ENCODE measurements around the gene ZNF670. TPM values are rescaled to one million over a fixed set of nuclear protein-coding genes. Genes with fewer than 3 reads are reported as not detected.
A peak's percentile ranks its signal among the peaks of the same experiment; 100 is the strongest.

The ZNF670 gene
- total and polyA plus RNA-seq, 9 of the 15 experiments (the other 6 are each of a cell fraction or from before 2014, with no cell fraction given), result 7.1 to 23.4 (median 11.8) TPM

DNA sequence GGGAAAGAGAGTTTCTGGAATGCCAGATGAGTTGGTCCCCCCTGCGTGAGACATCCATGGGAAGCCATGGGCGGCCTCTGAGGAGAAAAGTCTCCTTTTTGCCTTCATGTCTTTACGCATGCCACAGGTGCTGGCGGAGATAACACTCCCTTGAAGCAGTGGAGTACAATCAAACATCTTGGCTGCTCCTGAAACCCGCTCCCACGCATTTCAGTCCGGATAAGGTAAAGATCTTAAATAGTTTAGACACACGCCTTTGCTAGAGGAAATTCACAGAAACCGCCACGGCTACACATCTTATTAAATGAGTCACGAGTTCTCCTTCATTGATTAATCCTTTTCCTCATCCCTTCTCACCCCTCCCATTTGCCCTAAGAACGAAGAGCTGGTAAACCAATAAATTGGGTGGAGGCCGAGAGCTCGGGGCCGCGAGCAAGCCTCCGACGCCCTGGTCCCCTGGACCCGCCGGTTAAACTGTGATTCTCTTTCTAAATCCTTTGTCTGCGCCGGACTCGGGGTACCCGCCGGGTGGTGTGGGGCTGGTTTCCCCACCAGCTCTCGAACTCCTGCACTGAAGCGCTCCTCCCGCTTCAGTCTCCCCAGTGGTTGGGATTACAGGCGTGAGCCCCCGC lies 32.1 kb upstream of the ZNF670 start (continued):
- TF ChIP-seq RBM39 (optimal IDR thresholded peaks at IDR 0.05; ENCODE audit: low read depth, low read length), result no peak
- TF ChIP-seq, protein P1, sequence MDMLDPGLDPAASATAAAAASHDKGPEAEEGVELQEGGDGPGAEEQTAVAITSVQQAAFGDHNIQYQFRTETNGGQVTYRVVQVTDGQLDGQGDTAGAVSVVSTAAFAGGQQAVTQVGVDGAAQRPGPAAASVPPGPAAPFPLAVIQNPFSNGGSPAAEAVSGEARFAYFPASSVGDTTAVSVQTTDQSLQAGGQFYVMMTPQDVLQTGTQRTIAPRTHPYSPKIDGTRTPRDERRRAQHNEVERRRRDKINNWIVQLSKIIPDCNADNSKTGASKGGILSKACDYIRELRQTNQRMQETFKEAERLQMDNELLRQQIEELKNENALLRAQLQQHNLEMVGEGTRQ (CRISPR knock-in tag; IDR thresholded peaks at IDR 0.05), result no peak
- TF ChIP-seq, protein P2, sequence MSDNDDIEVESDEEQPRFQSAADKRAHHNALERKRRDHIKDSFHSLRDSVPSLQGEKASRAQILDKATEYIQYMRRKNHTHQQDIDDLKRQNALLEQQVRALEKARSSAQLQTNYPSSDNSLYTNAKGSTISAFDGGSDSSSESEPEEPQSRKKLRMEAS (CRISPR knock-in tag; IDR thresholded peaks at IDR 0.05), result 0 out of 2 replicates have a peak, but pooled peaks have one; percentile 13
- TF ChIP-seq, protein P3, sequence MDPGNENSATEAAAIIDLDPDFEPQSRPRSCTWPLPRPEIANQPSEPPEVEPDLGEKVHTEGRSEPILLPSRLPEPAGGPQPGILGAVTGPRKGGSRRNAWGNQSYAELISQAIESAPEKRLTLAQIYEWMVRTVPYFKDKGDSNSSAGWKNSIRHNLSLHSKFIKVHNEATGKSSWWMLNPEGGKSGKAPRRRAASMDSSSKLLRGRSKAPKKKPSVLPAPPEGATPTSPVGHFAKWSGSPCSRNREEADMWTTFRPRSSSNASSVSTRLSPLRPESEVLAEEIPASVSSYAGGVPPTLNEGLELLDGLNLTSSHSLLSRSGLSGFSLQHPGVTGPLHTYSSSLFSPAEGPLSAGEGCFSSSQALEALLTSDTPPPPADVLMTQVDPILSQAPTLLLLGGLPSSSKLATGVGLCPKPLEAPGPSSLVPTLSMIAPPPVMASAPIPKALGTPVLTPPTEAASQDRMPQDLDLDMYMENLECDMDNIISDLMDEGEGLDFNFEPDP (CRISPR knock-in tag; IDR thresholded peaks at IDR 0.05), result no peak
- TF ChIP-seq ETV1 (tag; conservative IDR thresholded peaks at IDR 0.05; ENCODE audit: low read depth), result no peak; the same call in 1 of the 2 replicates
- no peak for TF ChIP-seq ZNF436 (CRISPR knock-in tag; IDR thresholded peaks at IDR 0.05)

GRCh38 chr1:247107694-247108093 lies 29.1 kb upstream of the ZNF670 start:
- no peaks in the 10 kb centered on the region for H3K27me3 ChIP-seq (ENCODE audit: control insufficient read depth in 2 of 2, insufficient read depth in 2 of 2, low read length in 2 of 2)
- peaks cover 14% of the 10 kb centered on the region for H3K79me2 ChIP-seq (ENCODE audit: control insufficient read depth, insufficient read depth, low read length)
- no peak overlapping the region for H2AFZ ChIP-seq (ENCODE audit: low read depth, low read length)
- intact Hi-C loops (cut with micrococcal nuclease) (no loop called here), in situ Hi-C loops (cut with MboI) (no loop called here)
- FAIRE-seq (no peak), ATAC-seq (no peak), DNase-seq (ENCODE audit: extremely low read depth in 1 of 4, low spot score in 3 of 4) (no peak)
- BruUV-seq (replicated peaks), result no TSS peak
- H3K4me3 ChIP-seq, result no peak overlapping the region
- H3K9me1 ChIP-seq (ENCODE audit: control insufficient read depth, insufficient read depth, low read length), result no peaks in the 10 kb centered on the region
- ChIA-PET POLR2A (no interaction called here), CTCF (ENCODE audit: low intra/inter-chr PET ratio) (no interaction called here)
- H3K9ac ChIP-seq (ENCODE audit: insufficient read depth in 1 of 2, low read depth in 2 of 2, low read length in 2 of 2), result no peak overlapping the region
- 40% methylated on average over 7 of the region's 7 CpGs for WGBS (ENCODE audit: insufficient coverage, low coverage, missing lambda C conversion rate)
- H4K20me1 ChIP-seq (replicated peaks; ENCODE audit: control insufficient read depth, insufficient read depth, low read length), result no peaks in the 10 kb centered on the region
- no peak overlapping the region for H3K4me2 ChIP-seq (ENCODE audit: insufficient read depth, low read length)
- peaks cover 13 to 35% of the 10 kb centered on the region in 2 experiments for H3K4me1 ChIP-seq (replicated peaks in 1 of 2; ENCODE audit: control insufficient read depth in 2 of 2, insufficient read depth in 2 of 2, low read length in 2 of 2)
- peaks cover 9% of the 10 kb centered on the region for H3K9me3 ChIP-seq (replicated peaks; ENCODE audit: control insufficient read depth, insufficient read depth, low read depth, low read length)
- H3K27ac ChIP-seq (ENCODE audit: extremely low read depth, low read depth, low read length), result no peak overlapping the region
- peaks cover 2% of the 10 kb centered on the region; the same call in 2 of the 3 replicates for H3K36me3 ChIP-seq (ENCODE audit: control insufficient read depth, insufficient read depth, low read length)
- TF ChIP-seq POLR3A (IDR thresholded peaks at IDR 0.05; ENCODE audit: borderline replicate concordance, extremely low read depth, insufficient read depth, insufficient read length) (no peak), NFIC (IDR thresholded peaks at IDR 0.05) (peak; percentile 67)

All from K562 (cell line).